Inflammatory macrophage treated with lipopolysaccharide for 1 hour (primary cell): Measurements from ENCODE around the gene GDF3.
A peak's percentile ranks its signal among the peaks of the same experiment; 100 is the strongest.
"Not testable (repeated sequence)": the region's sequence is repeated elsewhere in the genome, so short reads cannot be mapped to it uniquely, and the experiment has no call there.

Source experiments
- DNase-seq, 2 donors: peaks; one replicate each; pipeline ENCODE4 v3.0.0-alpha.2; 2020 to 2022

GDF3 gene

DNA sequence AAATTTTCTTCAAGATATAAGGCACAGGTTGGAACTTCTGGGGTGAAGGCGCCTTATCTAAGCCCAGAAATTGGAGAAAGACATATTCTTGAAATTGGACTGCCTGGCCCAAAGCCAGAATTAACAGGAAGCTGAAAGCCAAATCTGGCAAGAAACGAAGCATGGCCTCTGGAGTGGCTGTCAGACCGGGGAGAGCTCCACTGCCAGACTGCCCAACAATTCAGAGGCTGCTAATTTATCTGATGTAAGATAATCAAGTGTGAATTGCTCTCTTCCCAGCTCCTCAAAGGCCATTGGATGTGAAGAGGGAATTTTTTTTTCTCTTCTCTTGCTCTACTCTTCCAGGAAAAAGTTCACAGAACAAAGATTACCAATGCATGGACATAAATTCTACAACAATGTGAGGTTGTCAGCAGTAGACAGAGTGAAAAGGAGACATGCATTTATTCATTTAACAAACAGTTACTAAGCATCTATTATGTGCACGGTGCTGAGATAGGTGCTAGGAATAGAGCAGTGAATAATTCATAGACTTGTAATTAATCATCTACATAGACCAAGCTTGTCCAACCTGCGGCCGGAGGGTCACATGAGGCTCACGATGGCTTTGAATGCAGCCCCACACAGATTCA, at the start of gene GDF3:
GDF3 (minus strand) TSS at position 210 of the 632 bp plus-strand sequence; CDS start at position 163, 47 bp downstream.
- peak; percentile 8 to 25 for DNase-seq

DNA sequence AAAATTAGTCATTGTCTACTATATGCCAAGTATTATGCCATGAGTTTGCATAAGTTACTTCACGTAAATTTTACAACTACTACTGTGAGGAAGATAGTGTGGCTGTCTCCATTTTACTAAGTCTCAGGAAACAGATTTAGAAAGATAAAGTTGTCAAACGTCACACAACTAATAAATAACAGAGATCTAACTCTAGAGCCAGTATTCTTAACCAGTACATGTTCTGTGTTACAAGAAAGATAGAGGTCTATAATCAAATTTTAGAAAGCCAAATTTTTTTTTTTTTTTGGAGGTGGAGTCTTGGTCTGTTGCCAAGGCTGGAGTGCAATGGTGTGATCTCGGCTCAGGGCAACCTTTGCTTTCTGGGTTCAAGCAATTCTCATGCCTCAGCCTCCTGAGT, 37.4 kb upstream of the GDF3 start:
- no peak for DNase-seq

DNA sequence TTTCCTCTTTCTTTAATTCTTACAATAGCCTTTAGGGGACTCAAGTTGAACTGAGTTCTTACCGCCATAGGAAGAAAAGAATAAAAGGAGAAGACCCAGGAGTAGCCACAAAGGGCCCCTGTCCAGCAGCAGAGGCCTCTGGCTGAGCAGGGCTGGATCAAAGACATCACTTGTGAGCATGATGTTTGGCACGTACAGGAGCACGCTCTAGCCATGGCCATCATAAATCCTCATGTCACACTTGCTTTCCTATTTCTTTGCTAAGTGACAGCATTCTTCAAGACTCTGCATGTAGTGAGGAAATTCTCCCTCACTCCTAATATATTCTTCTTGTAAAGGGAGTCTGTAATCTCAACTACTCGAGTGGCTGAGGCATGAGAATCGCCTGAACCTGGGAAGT, 35.9 kb upstream of the GDF3 start:
- no peak for DNase-seq

DNA sequence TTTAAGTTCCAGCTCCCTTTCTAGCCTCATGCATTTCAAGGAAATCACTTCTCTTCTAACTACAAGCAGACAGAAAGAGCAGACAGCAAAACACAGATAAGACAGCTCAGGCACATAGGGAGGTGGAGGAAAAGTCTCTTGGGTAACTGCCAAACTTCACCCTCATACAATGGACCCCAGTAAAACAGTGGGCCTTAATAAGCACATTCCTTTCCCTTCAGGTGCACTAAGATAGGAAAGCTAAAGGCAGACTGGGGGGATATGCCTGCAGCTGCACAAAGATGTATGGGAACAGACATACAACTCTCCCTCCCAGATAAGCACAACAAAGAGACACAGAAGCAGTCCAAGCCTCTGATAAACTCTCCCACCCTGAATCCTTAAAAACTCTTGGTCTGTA, 35.4 kb upstream of the GDF3 start:
- DNase-seq: not testable (repeated sequence)

DNA sequence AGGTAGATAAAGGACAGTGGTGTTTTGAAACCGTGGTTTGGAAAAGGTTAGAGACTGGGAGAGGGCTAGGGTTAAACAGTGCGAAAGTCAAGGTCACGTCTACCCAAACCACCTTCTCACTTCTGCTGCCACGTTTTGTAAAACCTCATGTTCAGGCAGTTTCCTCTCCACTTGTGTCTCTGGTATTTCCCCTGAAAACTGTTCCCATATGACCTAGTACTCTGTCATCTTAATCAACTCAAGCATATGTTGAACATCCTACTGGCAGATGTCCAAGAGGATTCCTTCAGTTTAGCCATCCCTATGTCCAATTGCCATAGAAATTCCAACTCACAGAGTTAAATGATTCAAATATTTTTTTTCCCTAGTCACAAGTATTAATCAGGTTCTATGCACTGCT, 34.2 kb upstream of the GDF3 start:
- peak in 1 of 2 donors; percentile 59 for DNase-seq

DNA sequence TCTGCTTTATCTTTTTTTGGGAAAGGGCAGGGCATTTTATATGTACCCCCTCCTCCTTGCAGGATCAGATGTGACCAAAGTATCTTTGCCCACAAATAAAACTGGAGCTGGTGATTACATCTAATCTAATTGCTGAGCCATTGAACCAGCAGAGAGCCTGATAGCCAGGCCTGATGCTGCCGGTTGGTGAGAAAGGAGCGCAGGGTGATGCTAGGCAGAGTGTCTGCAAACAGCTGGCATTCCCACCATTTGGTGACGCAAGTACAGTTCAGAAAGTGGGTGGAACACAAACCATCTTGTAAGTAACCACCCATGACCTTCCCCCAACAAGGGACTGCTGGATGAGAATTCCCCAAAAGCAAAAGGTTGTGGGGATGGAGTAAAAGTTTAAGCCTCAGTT, 28.4 kb upstream of the GDF3 start:
- no peak for DNase-seq

DNA sequence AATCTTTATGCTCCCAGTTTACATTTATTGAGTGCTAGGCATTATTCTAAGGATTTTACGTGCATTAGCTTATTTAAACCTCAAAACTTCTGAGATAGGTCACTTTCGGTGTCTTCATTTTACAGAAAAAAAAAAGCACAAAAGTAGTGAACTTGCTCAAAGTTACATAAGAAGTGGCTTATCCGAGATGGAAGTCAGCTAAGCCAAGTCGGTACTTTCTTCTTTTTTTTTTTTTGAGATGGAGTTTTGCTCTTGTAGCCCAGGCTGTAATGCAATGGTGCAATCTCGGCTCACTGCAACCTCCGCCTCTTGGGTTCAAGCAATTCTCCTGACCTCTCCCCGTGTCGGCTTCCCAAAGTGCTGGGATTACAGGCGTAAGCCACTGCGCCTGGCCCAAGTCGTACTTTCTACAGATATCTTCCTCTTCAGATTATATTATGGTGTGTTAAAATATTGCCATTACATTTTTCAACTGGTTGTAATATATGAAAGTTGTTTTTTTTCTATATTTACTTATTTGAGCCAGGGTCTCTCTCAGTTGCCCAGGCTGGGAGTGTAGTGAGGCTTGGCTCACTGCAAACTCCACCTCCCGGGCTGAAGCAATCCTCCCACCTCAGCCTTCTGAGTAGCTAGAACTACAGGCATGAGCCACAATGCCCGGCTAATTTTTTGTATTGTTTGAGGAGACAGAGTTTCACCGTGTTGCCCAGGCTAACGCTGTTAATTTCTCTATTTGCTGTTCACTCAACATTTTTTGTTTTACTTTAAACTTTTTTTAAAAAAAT, 24.6 kb upstream of the GDF3 start:
- peak; percentile 24 to 63 for DNase-seq

DNA sequence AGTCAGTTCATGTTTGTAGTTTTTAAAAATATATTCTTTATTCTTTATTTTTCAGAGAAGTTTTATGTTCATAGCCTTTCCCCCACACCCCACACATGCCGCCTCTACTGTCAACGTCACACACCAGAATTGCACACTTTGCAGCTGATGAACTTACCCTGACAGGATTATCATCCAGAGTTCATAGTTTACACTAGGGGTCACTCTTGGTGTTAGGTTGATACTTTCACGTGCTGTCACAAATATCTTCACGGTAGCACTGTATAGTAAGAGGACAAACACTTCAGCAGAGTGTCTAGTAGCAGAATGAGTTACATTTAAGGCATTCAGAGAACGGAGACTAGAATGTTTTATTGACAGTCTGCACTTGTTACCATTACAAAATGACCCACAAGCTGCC, 20.8 kb upstream of the GDF3 start:
- DNase-seq: peak; percentile 62 to 65

DNA sequence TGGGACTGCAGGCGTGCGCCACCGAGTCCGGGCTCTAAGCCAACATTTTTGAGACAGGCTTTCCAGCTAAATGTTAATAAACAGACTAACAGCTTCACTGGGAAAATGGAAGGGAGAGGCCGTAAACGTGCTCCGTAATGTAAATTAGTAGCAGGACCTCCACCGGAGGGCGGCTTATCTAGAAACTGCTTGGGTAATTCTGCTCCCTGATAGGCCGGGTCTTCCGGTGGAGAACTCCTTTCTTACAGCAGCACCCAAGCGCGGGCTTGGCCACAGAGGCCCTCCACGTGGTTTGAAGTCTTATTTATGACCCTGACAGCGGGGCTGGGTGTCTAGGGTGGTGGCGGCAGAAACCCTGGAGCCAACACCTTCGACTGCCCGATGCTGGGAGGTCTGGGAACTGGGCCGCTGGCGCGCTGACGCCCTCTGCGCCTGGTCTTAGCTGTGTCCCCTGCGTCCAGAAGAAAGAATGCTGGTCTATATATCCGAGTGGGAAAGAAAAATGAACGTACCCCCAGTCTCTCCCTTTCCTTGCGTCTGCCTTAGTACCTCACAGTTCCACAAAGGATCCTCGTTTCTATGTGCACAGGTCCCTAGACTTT, 17.4 kb upstream of the GDF3 start:
- no peak for DNase-seq

DNA sequence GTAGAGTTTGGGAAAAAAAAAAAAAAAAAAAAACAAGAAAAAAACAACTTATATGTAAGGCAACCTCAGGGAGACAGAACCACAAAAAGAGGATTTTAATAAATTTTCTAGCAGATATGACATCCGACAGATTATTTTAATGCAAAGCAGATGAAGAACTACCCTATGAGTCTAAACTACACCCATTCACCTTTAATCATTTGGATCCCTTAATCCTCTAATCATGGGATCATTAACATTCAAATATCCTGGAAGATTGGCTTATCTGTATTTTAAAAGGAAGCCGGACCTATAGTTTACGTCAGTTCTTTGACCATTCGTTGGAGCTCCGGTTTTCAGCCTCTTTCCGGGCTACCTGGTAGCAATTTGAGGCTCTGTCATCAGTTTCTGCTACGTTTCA, 15.6 kb upstream of the GDF3 start, which contains the start of gene DPPA3:
DPPA3 (plus strand) TSS at position 301 of the 400 bp plus-strand sequence. CDS start 138 bp downstream, outside the sequence.
- DNase-seq: no peak

DNA sequence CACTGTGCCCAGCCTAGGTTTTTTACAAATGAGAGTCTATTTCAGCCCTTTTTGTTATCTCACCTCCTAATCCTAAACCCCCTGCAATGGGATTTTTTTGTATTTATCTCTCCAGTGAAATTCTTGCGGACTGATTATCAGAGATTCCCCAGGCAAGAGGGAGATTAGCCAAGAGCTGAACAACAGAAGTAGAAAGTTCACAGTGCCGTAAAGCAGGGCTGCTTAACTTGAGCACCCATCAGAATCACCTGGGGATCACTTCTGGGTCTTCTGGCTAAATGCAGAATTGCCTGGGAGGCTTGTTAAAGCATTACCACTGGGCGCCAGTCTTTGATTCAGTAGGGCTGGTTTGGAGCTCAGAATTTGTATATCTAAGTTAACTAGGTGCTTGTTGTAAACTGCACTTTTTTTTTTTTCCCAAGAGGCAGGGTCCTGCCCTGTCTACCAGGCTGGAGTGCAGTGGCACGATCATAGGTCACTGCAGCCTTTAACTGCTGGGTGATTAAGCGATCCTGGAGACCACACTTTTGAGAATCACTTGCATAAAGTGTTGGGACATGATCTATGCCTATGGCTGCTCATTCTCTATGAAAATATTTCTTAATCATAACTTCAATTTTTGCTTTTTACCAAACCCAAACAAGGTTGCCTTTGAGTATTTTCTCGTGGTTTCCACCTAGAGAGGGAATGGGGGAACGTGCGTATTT, 14.5 kb upstream of the GDF3 start:
- DNase-seq: no peak

DNA sequence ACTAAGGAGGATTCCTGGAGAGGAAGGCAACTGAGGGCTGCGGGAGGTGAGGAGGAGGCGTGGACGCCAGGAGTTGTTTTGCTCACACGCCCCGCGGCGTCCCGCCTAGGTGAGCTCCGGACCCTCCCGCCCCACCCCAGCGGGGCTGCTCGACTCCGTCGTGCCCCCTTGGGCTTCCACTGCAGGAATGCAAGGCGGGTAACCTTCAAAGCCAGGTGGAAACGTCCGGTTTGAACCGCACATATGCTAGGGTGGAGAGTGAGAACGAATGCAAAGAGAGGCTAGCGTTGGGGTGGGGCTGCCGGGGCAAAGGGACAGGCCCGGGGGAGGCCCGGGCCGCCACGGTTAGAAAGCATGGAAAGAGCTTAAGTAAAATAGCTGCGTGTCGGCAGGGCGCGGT, 10.3 kb upstream of the GDF3 start:
- no peak for DNase-seq

DNA sequence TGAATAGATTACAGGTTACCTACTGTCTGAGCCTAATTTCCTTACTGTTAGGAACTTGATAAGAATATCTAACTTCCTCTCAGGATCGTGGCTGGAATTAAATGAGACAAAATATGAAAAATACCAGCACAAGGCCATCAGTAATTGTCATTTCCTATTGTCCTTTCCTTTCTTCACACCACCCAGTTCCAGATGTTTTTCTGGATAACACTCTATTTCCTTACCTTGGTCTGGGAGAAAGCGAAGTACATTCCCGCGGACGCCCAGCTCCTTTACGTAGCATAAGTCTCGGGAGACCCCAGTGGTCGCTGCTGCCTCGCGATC, 376 bp downstream of the GDF3 start:
- DNase-seq: no peak

DNA sequence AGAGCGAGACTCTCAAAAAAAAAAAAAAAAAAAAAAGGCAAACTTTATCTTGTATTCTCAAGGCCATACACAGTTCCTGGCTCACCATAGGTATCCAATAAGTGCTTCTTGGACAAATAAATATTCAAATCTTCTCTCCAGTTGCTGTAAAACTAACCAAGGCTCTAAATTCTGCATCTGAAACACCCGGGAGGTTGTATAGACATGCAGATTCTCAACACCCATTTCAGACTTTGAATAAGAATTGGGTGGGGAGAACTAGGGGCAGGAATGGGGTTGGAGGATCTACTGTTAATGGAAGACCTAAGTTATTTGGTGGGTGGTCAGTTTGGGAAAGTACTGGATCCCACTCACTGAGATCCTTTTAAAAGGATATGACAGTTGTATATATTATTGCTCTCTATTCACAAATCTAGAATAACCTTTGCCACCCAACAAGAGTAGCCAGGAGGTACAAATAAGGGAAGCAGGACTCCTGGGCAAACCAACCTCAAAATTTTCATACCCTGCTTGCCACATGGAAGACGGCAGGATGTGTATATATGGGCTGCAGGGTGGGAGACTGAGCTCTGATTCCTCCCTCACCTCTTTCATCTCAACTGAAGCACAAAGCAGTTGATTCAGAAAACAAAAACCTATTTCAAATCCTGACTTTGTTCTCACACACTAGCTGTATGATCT, 879 bp downstream of the GDF3 start:
- no peak for DNase-seq

DNA sequence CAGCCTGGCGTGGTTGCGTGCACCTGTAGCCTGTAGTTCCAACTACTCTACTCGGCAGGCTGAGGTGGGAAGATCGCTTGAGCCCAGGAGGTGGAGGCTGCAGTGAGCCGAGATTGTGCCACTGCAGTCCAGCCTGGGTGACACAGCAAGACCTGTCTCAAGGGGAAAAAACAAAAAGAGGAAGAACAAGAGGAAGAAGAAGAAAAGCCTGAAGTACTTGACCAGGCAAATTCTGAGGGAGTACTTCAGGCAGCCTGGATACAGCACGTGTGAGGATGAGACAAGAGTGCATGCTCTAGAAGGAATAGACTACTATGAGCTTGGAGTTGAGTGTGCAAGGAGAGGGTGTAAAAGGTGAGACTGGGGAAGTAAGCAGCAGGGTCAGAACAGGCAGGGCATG, 1.8 kb downstream of the GDF3 start:
- peak; percentile 40 to 49 for DNase-seq

DNA sequence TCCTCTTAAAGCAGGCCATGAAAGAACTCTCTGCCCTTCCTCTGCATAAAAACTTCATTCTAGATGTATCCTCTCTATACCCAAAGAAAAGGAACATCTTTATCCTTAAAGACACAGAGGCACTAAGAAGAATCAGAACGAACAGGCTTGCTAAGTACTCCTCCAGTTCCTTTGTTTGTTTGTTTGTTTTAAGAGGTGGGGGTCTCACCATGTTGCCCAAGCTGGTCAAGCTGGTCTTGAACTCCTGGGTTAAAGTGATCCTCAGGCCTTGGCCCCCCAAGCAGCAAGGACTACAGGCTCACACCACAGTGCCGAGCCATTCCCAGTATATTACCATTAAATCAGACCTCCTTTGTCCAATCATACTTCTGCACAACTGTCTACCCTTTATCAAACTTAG, 14.0 kb downstream of the GDF3 start:
- DNase-seq: no peak

DNA sequence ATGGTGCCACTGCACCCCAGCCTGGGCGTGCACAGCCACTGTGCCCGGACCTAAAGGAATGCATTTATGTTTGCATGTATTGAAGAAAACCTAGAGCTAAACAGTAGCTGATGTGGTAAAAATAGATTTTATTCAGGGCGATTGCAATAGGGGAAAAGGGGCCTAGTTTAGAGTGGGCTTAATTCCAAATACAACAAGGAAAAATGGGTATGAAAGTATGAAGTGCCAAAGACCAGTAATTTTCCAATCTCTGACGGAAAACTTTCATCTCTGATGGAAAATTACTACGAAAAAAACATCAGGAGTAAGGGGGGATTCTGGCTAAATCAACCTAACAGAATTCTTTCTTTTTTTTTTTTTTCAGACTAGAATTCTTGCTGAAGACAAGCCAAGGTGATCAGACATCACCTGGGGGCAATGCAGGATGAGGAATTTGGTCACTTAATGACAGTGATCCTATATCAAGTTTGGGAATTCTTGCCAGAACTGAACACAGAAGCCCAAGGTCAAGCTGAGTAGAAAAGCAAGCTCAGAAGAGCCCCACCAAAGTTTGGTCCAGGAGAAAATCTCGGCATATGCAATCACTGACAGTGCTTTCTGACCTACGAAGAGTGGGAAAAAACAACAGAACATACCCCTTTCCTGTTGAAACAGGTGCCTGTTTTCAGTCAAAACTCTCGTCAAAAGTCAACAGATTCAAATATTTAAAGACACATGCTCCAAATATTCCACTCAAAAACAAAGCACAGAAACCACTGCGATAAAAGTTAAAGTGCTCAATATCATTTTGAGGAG, 16.1 kb downstream of the GDF3 start:
- no peak for DNase-seq

DNA sequence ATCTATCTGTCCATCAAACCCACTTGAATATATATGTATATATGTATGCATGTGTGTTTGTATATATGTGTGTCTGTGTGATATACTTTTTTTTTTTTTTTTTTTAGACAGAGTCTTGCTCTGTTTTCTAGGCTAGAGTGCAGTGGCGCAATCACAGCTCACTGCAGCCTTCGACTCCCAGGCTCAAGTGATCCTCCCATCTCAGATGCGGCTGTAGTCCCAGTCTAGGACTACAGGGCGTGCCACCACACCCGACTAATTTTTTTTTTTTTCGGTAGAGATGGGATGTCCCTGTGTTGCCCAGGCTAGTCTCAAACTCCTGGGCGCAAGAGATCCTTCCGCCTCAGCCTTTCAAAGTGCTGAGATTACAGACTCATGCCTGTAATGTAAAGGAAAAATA, 16.8 kb downstream of the GDF3 start:
- DNase-seq: no peak

DNA sequence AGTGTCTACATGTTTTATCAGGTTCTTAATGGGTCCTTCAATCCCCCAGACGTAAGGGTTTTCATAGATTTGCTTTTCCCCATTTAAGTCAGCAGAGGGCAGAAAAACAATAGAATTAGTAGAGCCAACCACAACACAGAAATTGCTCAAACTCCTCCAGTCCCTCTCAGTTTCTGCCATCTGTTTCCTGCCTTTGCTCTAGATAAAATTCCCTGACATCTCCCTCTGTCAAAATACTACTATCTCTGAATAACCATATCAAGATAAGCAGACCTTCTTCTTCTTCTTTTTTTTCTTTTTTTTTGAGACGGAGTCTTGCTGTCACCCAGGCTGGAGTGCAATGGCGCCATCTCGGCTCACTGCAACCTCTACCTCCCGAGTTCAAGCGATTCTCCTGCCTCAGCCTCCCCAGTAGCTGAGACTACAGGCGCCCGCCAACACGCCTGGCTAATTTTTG, 18.1 kb downstream of the GDF3 start:
- DNase-seq: peak; percentile 46 to 68

DNA sequence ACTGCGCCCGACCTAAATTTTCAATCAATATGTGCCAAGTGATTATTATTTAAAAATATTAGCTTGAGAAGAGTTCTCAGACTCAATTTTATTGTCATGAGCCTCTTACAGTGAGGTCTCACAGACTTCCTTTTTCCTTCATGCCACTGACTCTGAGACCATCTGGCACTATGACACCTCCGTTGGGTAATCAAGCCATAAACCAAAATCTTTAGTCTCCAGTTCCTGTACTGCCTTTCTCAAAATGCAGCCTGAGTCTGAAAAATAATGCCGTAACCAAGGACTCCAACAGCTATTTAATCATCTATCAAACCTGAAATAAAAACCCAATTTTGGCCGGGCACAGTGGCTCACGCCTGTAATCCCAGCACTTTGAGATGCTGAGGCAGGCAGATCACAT, 20.1 kb downstream of the GDF3 start:
- DNase-seq: peak; percentile 22 to 36

DNA sequence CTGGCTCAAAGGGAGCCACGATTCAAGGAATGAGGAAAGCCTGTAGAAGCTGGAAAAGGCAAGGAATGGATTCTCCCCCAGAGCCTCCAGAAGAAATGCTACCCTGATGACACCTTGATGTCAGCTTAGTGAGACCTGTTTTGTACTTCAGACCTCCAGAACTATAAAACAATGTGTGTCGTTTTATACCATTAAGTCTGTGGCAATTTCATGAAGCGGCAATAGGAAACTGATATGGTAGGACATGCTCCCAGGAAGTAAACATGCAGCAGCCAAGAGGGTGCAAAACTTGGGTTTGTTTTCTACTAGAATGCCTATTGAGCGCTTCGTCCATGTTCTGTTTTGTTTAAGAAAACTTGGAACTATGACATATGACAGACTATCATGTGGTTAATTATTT, 27.4 kb downstream of the GDF3 start:
- no peak for DNase-seq

DNA sequence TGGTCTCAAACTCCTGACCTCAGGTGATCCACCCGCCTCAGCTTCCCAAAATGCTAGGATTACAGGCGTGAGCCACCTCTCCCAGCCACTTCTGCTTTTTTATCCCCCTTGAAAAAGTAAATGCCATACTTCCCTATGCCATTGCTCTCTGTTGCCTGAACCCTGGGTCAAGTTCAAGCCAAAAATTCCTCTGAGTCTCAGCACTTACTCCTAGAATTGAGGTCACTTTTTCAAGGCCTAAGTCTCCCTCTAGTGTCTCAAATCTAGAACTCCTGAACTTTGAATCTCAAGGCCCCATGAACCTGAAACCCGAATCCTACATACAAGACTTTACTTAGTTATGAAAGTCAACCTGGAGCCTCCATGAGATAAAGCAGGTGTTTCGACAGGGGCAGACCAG, 28.4 kb downstream of the GDF3 start:
- DNase-seq: peak; percentile 38 to 41
